ENCODE data around the gene CCDC60. TPM values are rescaled to one million over a fixed set of nuclear protein-coding genes. Genes with fewer than 3 reads are reported as not detected.

Gene CCDC60
- total RNA-seq, result not detected in 2 replicates

- Mint-ChIP-seq H3K9me3 (no peaks in the 10 kb centered on the region), H3K27me3 (peaks cover 9% of the 10 kb centered on the region), H3K4me3 (no peak within 1 kb of the TSS), H3K4me1 (no peaks in the 10 kb centered on the region), H3K36me3 (ENCODE audit: low read depth) (no peaks in the 10 kb centered on the region), H3K27ac (no peak within 1 kb of the TSS)
- intact Hi-C loops (cut with micrococcal nuclease), result no loop called here
- DNase-seq, result no peak
Measured at GRCh38 chr12:119334430-119335170, at the start of gene CCDC60. Gene CCDC60 (plus strand): TSS chr12:119334729. CDS start chr12:119335177, 448 bp downstream.

GRCh38 chr12:119288576-119288975 lies 46.0 kb upstream of the CCDC60 start:
- no peaks in the 10 kb centered on the region for H3K9me3 Mint-ChIP-seq
- no peak overlapping the region for H3K27ac Mint-ChIP-seq
- no peak for DNase-seq
- no peaks in the 10 kb centered on the region for H3K27me3 Mint-ChIP-seq
- no peak overlapping the region for H3K4me3 Mint-ChIP-seq
- intact Hi-C loops (cut with micrococcal nuclease), result no loop called here
- no peaks in the 10 kb centered on the region for H3K36me3 Mint-ChIP-seq (ENCODE audit: low read depth)
- H3K4me1 Mint-ChIP-seq, result no peaks in the 10 kb centered on the region

- no peaks in the 10 kb centered on the region for H3K27me3 Mint-ChIP-seq
- no peak overlapping the region for H3K4me3 Mint-ChIP-seq
- H3K27ac Mint-ChIP-seq, result no peak overlapping the region
- no peaks in the 10 kb centered on the region for H3K9me3 Mint-ChIP-seq
- no peaks in the 10 kb centered on the region for H3K36me3 Mint-ChIP-seq (ENCODE audit: low read depth)
- intact Hi-C loops (cut with micrococcal nuclease), result no loop called here
- no peaks in the 10 kb centered on the region for H3K4me1 Mint-ChIP-seq
- DNase-seq, result no peak
Measured at GRCh38 chr12:119292893-119293630, 41.5 kb upstream of the CCDC60 start.

GRCh38 chr12:119294211-119294610 lies 40.3 kb upstream of the CCDC60 start:
- H3K27me3 Mint-ChIP-seq, result no peaks in the 10 kb centered on the region
- H3K4me1 Mint-ChIP-seq, result no peaks in the 10 kb centered on the region
- intact Hi-C loops (cut with micrococcal nuclease), result no loop called here
- H3K9me3 Mint-ChIP-seq, result no peaks in the 10 kb centered on the region
- H3K36me3 Mint-ChIP-seq (ENCODE audit: low read depth), result no peaks in the 10 kb centered on the region
- DNase-seq, result no peak
- no peak overlapping the region for H3K4me3 Mint-ChIP-seq
- H3K27ac Mint-ChIP-seq, result no peak overlapping the region

GRCh38 chr12:119296535-119296934 lies 38.0 kb upstream of the CCDC60 start:
- intact Hi-C loops (cut with micrococcal nuclease), result no loop called here
- Mint-ChIP-seq H3K9me3 (no peaks in the 10 kb centered on the region), H3K4me3 (no peak overlapping the region), H3K27me3 (no peaks in the 10 kb centered on the region), H3K4me1 (no peaks in the 10 kb centered on the region), H3K27ac (no peak overlapping the region), H3K36me3 (ENCODE audit: low read depth) (no peaks in the 10 kb centered on the region)
- DNase-seq, result no peak

- Mint-ChIP-seq H3K36me3 (ENCODE audit: low read depth) (no peaks in the 10 kb centered on the region), H3K9me3 (no peaks in the 10 kb centered on the region), H3K27ac (no peak overlapping the region), H3K27me3 (no peaks in the 10 kb centered on the region), H3K4me1 (no peaks in the 10 kb centered on the region), H3K4me3 (no peak overlapping the region)
- no peak for DNase-seq
- intact Hi-C loops (cut with micrococcal nuclease), result no loop called here
Measured at GRCh38 chr12:119299130-119299529, 35.4 kb upstream of the CCDC60 start.

GRCh38 chr12:119301379-119301778 lies 33.1 kb upstream of the CCDC60 start:
- Mint-ChIP-seq H3K27ac (no peak overlapping the region), H3K9me3 (no peaks in the 10 kb centered on the region), H3K4me3 (no peak overlapping the region), H3K4me1 (no peaks in the 10 kb centered on the region), H3K36me3 (ENCODE audit: low read depth) (no peaks in the 10 kb centered on the region), H3K27me3 (no peaks in the 10 kb centered on the region)
- no peak for DNase-seq
- intact Hi-C loops (cut with micrococcal nuclease), result no loop called here

- no peak overlapping the region for H3K4me3 Mint-ChIP-seq
- intact Hi-C loops (cut with micrococcal nuclease), result no loop called here
- no peaks in the 10 kb centered on the region for H3K36me3 Mint-ChIP-seq (ENCODE audit: low read depth)
- H3K4me1 Mint-ChIP-seq, result no peaks in the 10 kb centered on the region
- no peaks in the 10 kb centered on the region for H3K9me3 Mint-ChIP-seq
- no peaks in the 10 kb centered on the region for H3K27me3 Mint-ChIP-seq
- DNase-seq, result no peak
- H3K27ac Mint-ChIP-seq, result no peak overlapping the region
Measured at GRCh38 chr12:119302451-119303080, 32.0 kb upstream of the CCDC60 start.

- intact Hi-C loops (cut with micrococcal nuclease), result no loop called here
- H3K36me3 Mint-ChIP-seq (ENCODE audit: low read depth), result no peaks in the 10 kb centered on the region
- no peaks in the 10 kb centered on the region for H3K4me1 Mint-ChIP-seq
- DNase-seq, result no peak
- no peaks in the 10 kb centered on the region for H3K9me3 Mint-ChIP-seq
- H3K4me3 Mint-ChIP-seq, result no peak overlapping the region
- H3K27ac Mint-ChIP-seq, result no peak overlapping the region
- no peaks in the 10 kb centered on the region for H3K27me3 Mint-ChIP-seq
Measured at GRCh38 chr12:119306593-119306992, 27.9 kb upstream of the CCDC60 start.

- Mint-ChIP-seq H3K27ac (no peak overlapping the region), H3K4me1 (no peaks in the 10 kb centered on the region), H3K9me3 (no peaks in the 10 kb centered on the region), H3K27me3 (no peaks in the 10 kb centered on the region), H3K36me3 (ENCODE audit: low read depth) (no peaks in the 10 kb centered on the region), H3K4me3 (no peak overlapping the region)
- intact Hi-C loops (cut with micrococcal nuclease), result no loop called here
- no peak for DNase-seq
Measured at GRCh38 chr12:119307747-119308146, 26.8 kb upstream of the CCDC60 start.

- no peak for DNase-seq
- intact Hi-C loops (cut with micrococcal nuclease), result no loop called here
- no peaks in the 10 kb centered on the region for H3K4me1 Mint-ChIP-seq
- no peaks in the 10 kb centered on the region for H3K36me3 Mint-ChIP-seq (ENCODE audit: low read depth)
- no peak overlapping the region for H3K4me3 Mint-ChIP-seq
- H3K27ac Mint-ChIP-seq, result no peak overlapping the region
- H3K9me3 Mint-ChIP-seq, result no peaks in the 10 kb centered on the region
- H3K27me3 Mint-ChIP-seq, result no peaks in the 10 kb centered on the region
Measured at GRCh38 chr12:119308708-119309456, 25.6 kb upstream of the CCDC60 start.

GRCh38 chr12:119311878-119312277 lies 22.7 kb upstream of the CCDC60 start:
- no peak for DNase-seq
- Mint-ChIP-seq H3K4me1 (no peaks in the 10 kb centered on the region), H3K4me3 (no peak overlapping the region), H3K36me3 (ENCODE audit: low read depth) (no peaks in the 10 kb centered on the region), H3K9me3 (no peaks in the 10 kb centered on the region), H3K27me3 (no peaks in the 10 kb centered on the region), H3K27ac (no peak overlapping the region)
- intact Hi-C loops (cut with micrococcal nuclease), result no loop called here

- DNase-seq, result no peak
- Mint-ChIP-seq H3K4me3 (no peak overlapping the region), H3K27ac (no peak overlapping the region), H3K27me3 (no peaks in the 10 kb centered on the region), H3K9me3 (no peaks in the 10 kb centered on the region), H3K4me1 (no peaks in the 10 kb centered on the region), H3K36me3 (ENCODE audit: low read depth) (no peaks in the 10 kb centered on the region)
- intact Hi-C loops (cut with micrococcal nuclease), result no loop called here
Measured at GRCh38 chr12:119312904-119313303, 21.6 kb upstream of the CCDC60 start.

GRCh38 chr12:119314290-119314689 lies 20.2 kb upstream of the CCDC60 start:
- intact Hi-C loops (cut with micrococcal nuclease), result no loop called here
- Mint-ChIP-seq H3K36me3 (ENCODE audit: low read depth) (no peaks in the 10 kb centered on the region), H3K27ac (no peak overlapping the region), H3K9me3 (no peaks in the 10 kb centered on the region), H3K27me3 (no peaks in the 10 kb centered on the region), H3K4me3 (no peak overlapping the region), H3K4me1 (no peaks in the 10 kb centered on the region)
- DNase-seq, result no peak

Data from activated CD4-positive, alpha-beta T cell treated with anti-CD3 and anti-CD28 coated beads, Interleukin-2, amount 10 ng/mL, durations not matched to agents 24 days and 14 days (primary cell).